ENCODE measurements around the gene CACNA1C. TPM values are rescaled to one million over a fixed set of nuclear protein-coding genes. Genes with fewer than 3 reads are reported as not detected.

The CACNA1C gene
- total RNA-seq, 6 donors from 2014 or later, result 5.2 to 45.1 (median 8.8) TPM

DNA sequence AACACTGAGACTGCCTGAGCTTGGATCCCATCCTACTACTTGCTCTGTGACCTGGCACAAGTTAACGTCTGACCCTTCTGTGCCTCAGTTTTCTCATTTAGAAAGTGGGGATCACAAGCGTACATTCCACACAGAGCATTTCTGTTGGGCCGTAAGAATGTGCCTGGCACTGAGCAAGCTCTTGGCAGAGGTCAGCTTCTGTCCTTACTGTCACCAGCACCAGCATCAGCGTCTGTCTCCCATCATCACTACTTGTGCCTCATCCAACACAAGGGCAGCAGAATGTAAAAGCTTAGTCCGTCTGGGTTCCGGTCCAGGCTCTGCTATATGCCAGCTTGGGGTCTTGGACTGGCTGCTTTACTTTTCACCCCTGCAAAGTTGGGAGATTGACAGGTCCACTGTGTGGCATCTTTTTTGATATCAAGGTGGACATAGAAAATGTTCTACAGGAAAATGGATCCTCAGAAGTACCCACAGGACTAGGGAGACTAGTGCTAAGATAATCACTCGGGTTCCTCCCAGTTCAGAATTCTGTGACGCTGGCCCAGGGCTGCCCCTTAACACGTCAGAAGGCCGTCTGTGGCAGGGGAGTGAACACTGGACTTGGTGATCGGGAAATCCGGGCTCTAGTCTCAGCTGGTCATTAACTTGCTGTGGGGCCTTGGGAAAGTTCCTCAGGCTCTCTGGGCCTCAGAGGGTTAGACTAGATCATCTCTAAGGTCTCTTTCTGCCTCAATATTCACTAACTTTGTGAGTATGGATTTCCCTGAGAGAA is 65.9 kb downstream of the CACNA1C start:
- ATAC-seq (ENCODE audit: low FRiP score in 2 of 2), result no peak
- H3K27ac ChIP-seq, result peak overlapping the region in 3 of 4 donors; percentile 52 to 63 (median 58)
- no peak for DNase-seq

DNA sequence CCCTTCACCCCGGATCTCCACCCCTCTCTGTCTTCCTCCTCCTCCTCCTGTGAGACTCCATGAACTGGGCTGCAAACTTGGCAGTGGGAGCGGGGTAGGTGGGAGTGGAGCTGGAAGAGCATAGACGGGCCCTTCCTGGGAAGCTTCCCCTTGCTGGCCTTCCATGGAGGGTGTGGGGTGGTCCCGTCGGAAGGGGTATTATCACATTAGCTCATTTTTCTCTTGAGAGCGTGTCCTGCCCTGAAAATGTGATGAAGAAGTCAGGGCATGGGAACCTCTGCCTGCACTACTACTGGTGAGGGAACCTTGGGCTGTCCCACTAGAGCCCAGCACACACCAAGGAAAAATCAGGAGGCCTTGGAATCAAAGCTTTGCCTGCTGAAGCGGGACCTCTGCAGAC is 66.5 kb downstream of the CACNA1C start:
- Histone ChIP-seq H3K4me1 (peaks cover 0 to 12% (median 3%) of the 10 kb centered on the region in 4 donors), H3K27ac (peak overlapping the region in 3 of 4 donors; percentile 52 to 63 (median 58)), H3K9me3 (no peaks in the 10 kb centered on the region), H3K27me3 (no peaks in the 10 kb centered on the region), H3K36me3 (no peaks in the 10 kb centered on the region), H3K4me3 (no peak overlapping the region)
- DNase-seq (no peak), ATAC-seq (ENCODE audit: low FRiP score in 2 of 2) (no peak)
- WGBS, 2 donors, result 80 to 89% methylated on average over 6 to 7 of the region's 7 CpGs
- TF ChIP-seq EP300 (IDR thresholded peaks at IDR 0.05) (no peak), POLR2A (IDR thresholded peaks at IDR 0.05) (no peak), POLR2AphosphoS5 (IDR thresholded peaks at IDR 0.05) (no peak)
- TF ChIP-seq, protein P1, sequence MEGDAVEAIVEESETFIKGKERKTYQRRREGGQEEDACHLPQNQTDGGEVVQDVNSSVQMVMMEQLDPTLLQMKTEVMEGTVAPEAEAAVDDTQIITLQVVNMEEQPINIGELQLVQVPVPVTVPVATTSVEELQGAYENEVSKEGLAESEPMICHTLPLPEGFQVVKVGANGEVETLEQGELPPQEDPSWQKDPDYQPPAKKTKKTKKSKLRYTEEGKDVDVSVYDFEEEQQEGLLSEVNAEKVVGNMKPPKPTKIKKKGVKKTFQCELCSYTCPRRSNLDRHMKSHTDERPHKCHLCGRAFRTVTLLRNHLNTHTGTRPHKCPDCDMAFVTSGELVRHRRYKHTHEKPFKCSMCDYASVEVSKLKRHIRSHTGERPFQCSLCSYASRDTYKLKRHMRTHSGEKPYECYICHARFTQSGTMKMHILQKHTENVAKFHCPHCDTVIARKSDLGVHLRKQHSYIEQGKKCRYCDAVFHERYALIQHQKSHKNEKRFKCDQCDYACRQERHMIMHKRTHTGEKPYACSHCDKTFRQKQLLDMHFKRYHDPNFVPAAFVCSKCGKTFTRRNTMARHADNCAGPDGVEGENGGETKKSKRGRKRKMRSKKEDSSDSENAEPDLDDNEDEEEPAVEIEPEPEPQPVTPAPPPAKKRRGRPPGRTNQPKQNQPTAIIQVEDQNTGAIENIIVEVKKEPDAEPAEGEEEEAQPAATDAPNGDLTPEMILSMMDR (IDR thresholded peaks at IDR 0.05), result no peak

More for the DNA sequence above, 65.9 kb downstream of the CACNA1C start:
- TF ChIP-seq POLR2AphosphoS5 (IDR thresholded peaks at IDR 0.05), result no peak
- TF ChIP-seq POLR2A (IDR thresholded peaks at IDR 0.05), result no peak
- TF ChIP-seq, protein P1 (IDR thresholded peaks at IDR 0.05), result no peak
- TF ChIP-seq EP300 (IDR thresholded peaks at IDR 0.05), result no peak
- no peaks in the 10 kb centered on the region for H3K36me3 ChIP-seq
- WGBS, 2 donors, result 82 to 91% methylated on average over 12 of the region's 12 CpGs
- H3K4me1 ChIP-seq, result peaks cover 0 to 12% (median 3%) of the 10 kb centered on the region in 4 donors
- H3K27me3 ChIP-seq, result no peaks in the 10 kb centered on the region
- no peaks in the 10 kb centered on the region for H3K9me3 ChIP-seq
- no peak overlapping the region for H3K4me3 ChIP-seq

DNA sequence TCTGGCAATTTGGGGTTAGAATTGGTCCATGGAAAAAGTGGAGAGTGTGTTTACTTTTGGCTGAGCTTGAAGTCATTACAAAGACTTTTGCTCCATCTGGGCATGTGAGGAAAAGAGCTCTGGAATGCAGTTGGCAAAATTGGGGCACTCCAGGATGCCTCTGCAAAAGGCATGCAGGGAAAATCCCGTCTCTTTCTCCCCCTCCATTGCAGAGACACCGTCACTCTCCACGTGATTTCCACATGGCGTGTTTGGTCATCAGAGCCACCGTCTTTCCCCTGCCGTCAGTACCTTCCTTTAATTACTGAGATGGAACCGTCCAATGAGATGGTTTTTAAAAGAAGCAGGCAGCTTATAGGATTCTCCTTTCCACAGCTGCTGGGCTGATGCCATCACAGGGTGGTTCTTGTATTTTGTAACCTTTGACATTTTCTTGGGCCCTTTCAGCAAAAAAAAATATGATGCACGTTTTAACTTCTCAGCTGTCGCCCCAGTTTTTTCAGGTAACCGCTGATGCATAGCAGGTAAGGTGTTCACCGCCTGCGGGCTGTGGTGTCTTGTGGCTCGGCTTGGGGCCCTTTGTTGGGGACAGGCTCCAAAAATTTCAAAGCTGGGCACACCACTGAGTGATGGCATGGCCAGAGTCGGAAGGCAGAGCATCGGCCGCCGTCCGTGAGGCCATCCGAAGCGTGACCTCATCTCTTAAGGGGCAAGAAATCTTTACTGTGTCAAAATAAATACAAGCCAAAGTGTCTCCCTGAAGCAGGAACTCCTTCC is 68.4 kb downstream of the CACNA1C start:
- no peak overlapping the region for H3K27ac ChIP-seq
- ATAC-seq (ENCODE audit: low FRiP score in 2 of 2), result no peak

DNA sequence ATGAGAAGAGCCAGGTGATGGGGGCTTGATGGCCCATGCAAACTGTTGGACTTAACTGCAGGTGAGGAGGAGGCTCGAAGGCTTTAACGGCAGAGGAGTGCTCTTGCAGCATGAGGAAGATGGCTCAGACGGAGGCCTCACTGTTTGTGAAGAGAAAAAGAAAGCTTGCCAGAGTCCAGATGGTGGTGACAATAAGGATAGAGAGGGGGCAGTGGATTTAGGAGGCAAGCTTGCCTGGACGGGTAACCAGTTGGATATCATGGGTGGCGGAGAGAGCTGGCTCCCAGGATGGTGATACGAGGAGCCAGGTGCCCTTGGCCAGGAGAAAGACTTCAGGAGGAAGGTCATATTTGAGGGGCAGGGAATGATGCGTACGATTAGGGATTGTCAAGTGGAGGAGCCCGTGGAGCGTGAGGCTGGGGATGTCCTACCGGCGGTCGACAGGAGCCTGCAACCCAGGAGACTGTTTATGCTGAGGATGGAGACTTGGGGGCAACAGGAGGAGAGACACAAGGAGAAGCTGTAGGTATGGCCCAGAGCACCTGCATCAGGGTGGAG is 71.8 kb downstream of the CACNA1C start:
- Histone ChIP-seq H3K27ac (no peak overlapping the region), H3K4me3 (no peak overlapping the region), H3K4me1 (peaks cover 0 to 9% (median 3%) of the 10 kb centered on the region in 4 donors), H3K9me3 (no peaks in the 10 kb centered on the region), H3K36me3 (no peaks in the 10 kb centered on the region), H3K27me3 (no peaks in the 10 kb centered on the region)
- no peak for ATAC-seq (ENCODE audit: low FRiP score in 2 of 2)
- no peak for TF ChIP-seq EP300 (IDR thresholded peaks at IDR 0.05)
- TF ChIP-seq, protein P1 (IDR thresholded peaks at IDR 0.05), result no peak
- TF ChIP-seq POLR2A (IDR thresholded peaks at IDR 0.05), result no peak
- TF ChIP-seq POLR2AphosphoS5 (IDR thresholded peaks at IDR 0.05), result no peak
- 82 to 87% methylated on average over 13 of the region's 13 CpGs for WGBS, 2 donors
- no peak for DNase-seq

More for the DNA sequence above, 68.4 kb downstream of the CACNA1C start:
- H3K9me3 ChIP-seq, result no peaks in the 10 kb centered on the region
- WGBS, 2 donors, result 84% methylated on average over 20 of the region's 20 CpGs
- peaks cover 0 to 12% (median 3%) of the 10 kb centered on the region in 4 donors for H3K4me1 ChIP-seq
- DNase-seq, result no peak
- H3K36me3 ChIP-seq, result no peaks in the 10 kb centered on the region
- H3K4me3 ChIP-seq, result no peak overlapping the region
- H3K27me3 ChIP-seq, result no peaks in the 10 kb centered on the region
- TF ChIP-seq, protein P1 (IDR thresholded peaks at IDR 0.05), result no peak
- TF ChIP-seq POLR2A (IDR thresholded peaks at IDR 0.05) (no peak), POLR2AphosphoS5 (IDR thresholded peaks at IDR 0.05) (no peak), EP300 (IDR thresholded peaks at IDR 0.05) (no peak)

Data from upper lobe of left lung (tissue), 6 donors.